Hepatocyte (in vitro differentiated cells): ENCODE results near the gene ERVMER34-1. TPM values are rescaled to one million over a fixed set of nuclear protein-coding genes. Genes with fewer than 3 reads are reported as not detected.

Source experiments
- DNase-seq: peaks from one replicate; pipeline ENCODE4 v3.0.0-alpha.2; 2016; ENCODE audit warnings: low spot score
- H2AFZ ChIP-seq: fragments of 200-600 bp; sonication (generic); 2 replicates; pipeline ENCODE4 v1.6.0; 2016; ENCODE audit warnings: antibody characterized with exemption, mild to moderate bottlenecking
- H3K27ac ChIP-seq: fragments of 200-600 bp; sonication (generic); 2 replicates; pipeline ENCODE4 v1.5.1; 2016; ENCODE audit warnings: mild to moderate bottlenecking
- H3K27me3 ChIP-seq: fragments of 200-600 bp; sonication (generic); 2 replicates; pipeline ENCODE4 v1.6.1; 2016
- H3K36me3 ChIP-seq: fragments of 200-600 bp; sonication (generic); replicated peaks from 2 replicates; pipeline ENCODE4 v1.5.1; 2016; ENCODE audit warnings: low read depth; ENCODE audit not compliant: insufficient read depth
- H3K4me1 ChIP-seq: fragments of 200-600 bp; sonication (generic); 2 replicates; pipeline ENCODE4 v1.5.1; 2016; ENCODE audit warnings: mild to moderate bottlenecking, moderate library complexity; ENCODE audit not compliant: insufficient read depth
- H3K4me2 ChIP-seq: fragments of 200-600 bp; sonication (generic); 2 replicates; pipeline ENCODE4 v1.6.0; 2016
- H3K4me3 ChIP-seq: fragments of 200-600 bp; sonication (generic); 2 replicates; pipeline ENCODE4 v1.5.1; 2016; ENCODE audit warnings: mild to moderate bottlenecking
- H3K79me2 ChIP-seq: fragments of 200-600 bp; sonication (generic); 2 replicates; pipeline ENCODE4 v1.6.0; 2017; ENCODE audit warnings: mild to moderate bottlenecking
- H3K9me2 ChIP-seq: fragments of 200-600 bp; sonication (generic); replicated peaks from 2 replicates; pipeline ENCODE4 v1.6.0; 2017; ENCODE audit warnings: mild to moderate bottlenecking; ENCODE audit not compliant: insufficient read depth
- H3K9me3 ChIP-seq: fragments of 200-600 bp; sonication (generic); 2 replicates; pipeline ENCODE4 v1.5.1; 2016; ENCODE audit warnings: low read depth, mild to moderate bottlenecking
- H4K20me1 ChIP-seq: fragments of 200-600 bp; sonication (generic); 2 replicates; pipeline ENCODE4 v1.6.0; 2016; ENCODE audit warnings: mild to moderate bottlenecking; ENCODE audit not compliant: insufficient read depth, poor library complexity, severe bottlenecking
- EZH2 ChIP-seq: fragments of 200-600 bp; sonication (generic); IDR thresholded peaks from 2 replicates; pipeline ENCODE4 v1.6.1; 2016; ENCODE audit warnings: antibody characterized with exemption, mild to moderate bottlenecking, borderline replicate concordance
- EZH2phosphoT487 ChIP-seq: fragments of 200-600 bp; sonication (generic); IDR thresholded peaks from one replicate; pipeline ENCODE4 v1.6.1; 2018; ENCODE audit warnings: antibody characterized with exemption, mild to moderate bottlenecking, low read depth, moderate library complexity; ENCODE audit not compliant: unreplicated experiment, severe bottlenecking
- WGBS: methylation state at CpG from one replicate; pipeline ENCODE4 v1.1.6; 2016; ENCODE audit warnings: low lambda C conversion rate; ENCODE audit errors: missing lambda C conversion rate; 5-methylcytosine and 5-hydroxymethylcytosine counted together
- polyA plus RNA-seq: library from polyadenylated mRNA; unstranded; fragments of >200 nt; fragmentation: Nextera tagmentation; extraction: Ambion mirVana; gene quantifications from 2 replicates; pipeline ENCODE4 v1.2.1, GENCODE V29; 2016
- total RNA-seq: library from RNA; depleted of rRNA; stranded (reverse); fragments of >200 nt; gene quantifications from 2 replicates; pipeline ENCODE4 v1.2.3, GENCODE V29; 2014
- TF ChIP-seq, protein P1 (sequence below): fragments of 200-600 bp; sonication (generic); IDR thresholded peaks from 2 replicates; pipeline ENCODE4 v1.5.1; 2016; ENCODE audit warnings: antibody characterized with exemption, mild to moderate bottlenecking; ENCODE audit not compliant: poor library complexity

The ERVMER34-1 gene, protein sequence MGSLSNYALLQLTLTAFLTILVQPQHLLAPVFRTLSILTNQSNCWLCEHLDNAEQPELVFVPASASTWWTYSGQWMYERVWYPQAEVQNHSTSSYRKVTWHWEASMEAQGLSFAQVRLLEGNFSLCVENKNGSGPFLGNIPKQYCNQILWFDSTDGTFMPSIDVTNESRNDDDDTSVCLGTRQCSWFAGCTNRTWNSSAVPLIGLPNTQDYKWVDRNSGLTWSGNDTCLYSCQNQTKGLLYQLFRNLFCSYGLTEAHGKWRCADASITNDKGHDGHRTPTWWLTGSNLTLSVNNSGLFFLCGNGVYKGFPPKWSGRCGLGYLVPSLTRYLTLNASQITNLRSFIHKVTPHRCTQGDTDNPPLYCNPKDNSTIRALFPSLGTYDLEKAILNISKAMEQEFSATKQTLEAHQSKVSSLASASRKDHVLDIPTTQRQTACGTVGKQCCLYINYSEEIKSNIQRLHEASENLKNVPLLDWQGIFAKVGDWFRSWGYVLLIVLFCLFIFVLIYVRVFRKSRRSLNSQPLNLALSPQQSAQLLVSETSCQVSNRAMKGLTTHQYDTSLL
- total RNA-seq (4.6 and 8.0 TPM in 2 replicates), polyA plus RNA-seq (1.3 and 3.3 TPM in 2 replicates)

DNA sequence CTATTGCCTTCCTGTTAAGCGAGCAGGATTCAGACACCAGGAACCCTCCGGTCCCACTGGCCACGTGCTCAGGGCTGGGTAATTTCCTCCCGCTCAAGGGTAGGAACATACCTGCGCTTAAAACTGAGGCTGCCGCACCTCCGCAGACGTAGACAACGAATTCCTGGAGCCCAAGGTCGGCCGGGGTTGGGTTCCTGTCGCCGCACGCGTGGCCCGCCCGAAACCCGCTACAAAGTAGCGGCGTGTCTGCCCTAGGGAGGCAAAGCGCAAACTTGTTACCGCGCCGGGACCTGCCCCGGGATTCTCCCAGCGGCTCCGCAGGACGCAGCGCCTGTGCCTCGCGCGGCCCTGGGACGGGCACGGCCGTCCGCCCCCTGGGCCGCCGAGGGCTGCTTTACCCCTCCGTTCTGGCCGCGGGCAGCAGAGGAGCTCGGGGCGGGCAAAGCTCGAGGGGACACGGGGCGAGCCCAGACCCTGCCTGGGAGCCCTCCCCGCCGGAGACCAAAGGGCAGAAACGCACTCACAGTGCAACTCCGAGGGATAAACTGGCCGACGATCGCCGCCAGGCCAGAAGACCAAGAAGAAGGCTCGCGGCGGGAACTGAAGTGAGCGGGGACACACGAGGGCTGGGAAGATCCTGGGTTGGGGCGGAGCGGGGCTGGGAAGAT lies at the start of gene ERVMER34-1:
ERVMER34-1 (minus strand) TSS at position 607 of the 668 bp plus-strand sequence. CDS start 5,905 bp downstream, outside the sequence.
- WGBS: 16% methylated on average over 29 of the region's 61 CpGs
- Histone ChIP-seq H4K20me1 (no peaks in the 10 kb centered on the region), H3K27ac (peak within 1 kb of the TSS; percentile 58), H3K27me3 (no peaks in the 10 kb centered on the region), H3K4me3 (peak within 1 kb of the TSS; percentile 50), H3K4me1 (no peaks in the 10 kb centered on the region), H3K36me3 (no peaks in the 10 kb centered on the region), H3K9me2 (no peaks in the 10 kb centered on the region), H3K79me2 (no peaks in the 10 kb centered on the region), H2AFZ (peak within 1 kb of the TSS; percentile 93), H3K4me2 (peak within 1 kb of the TSS; percentile 97), H3K9me3 (no peaks in the 10 kb centered on the region)
- TF ChIP-seq, protein P1, sequence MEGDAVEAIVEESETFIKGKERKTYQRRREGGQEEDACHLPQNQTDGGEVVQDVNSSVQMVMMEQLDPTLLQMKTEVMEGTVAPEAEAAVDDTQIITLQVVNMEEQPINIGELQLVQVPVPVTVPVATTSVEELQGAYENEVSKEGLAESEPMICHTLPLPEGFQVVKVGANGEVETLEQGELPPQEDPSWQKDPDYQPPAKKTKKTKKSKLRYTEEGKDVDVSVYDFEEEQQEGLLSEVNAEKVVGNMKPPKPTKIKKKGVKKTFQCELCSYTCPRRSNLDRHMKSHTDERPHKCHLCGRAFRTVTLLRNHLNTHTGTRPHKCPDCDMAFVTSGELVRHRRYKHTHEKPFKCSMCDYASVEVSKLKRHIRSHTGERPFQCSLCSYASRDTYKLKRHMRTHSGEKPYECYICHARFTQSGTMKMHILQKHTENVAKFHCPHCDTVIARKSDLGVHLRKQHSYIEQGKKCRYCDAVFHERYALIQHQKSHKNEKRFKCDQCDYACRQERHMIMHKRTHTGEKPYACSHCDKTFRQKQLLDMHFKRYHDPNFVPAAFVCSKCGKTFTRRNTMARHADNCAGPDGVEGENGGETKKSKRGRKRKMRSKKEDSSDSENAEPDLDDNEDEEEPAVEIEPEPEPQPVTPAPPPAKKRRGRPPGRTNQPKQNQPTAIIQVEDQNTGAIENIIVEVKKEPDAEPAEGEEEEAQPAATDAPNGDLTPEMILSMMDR: no peak
- TF ChIP-seq EZH2: no peak
- no peak for TF ChIP-seq EZH2phosphoT487
- DNase-seq: peak; percentile 56

DNA sequence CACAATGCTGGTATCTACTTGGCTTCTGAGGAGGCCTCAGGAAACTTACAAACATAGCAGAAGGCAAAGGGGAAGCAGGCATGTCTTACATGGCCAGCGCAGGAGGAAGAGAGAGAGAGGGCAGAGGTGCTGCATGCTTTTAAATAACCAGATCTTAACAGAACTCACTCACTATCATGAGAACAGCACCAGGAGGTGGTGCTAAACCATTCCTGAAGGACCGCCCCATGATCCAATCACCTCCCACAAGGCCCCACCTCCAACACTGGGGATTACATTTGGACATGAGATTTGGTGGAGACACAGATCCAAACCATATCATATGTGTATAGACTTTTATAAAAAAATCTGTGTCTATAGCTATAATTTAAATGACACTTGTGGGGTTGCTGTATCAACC lies 48.6 kb upstream of the ERVMER34-1 start:
- H4K20me1 ChIP-seq: no peaks in the 10 kb centered on the region
- 97% methylated on average over 2 of the region's 2 CpGs for WGBS
- no peak overlapping the region for H2AFZ ChIP-seq
- no peaks in the 10 kb centered on the region for H3K36me3 ChIP-seq
- TF ChIP-seq, protein P1: no peak
- TF ChIP-seq EZH2 (no peak), EZH2phosphoT487 (no peak)
- no peaks in the 10 kb centered on the region for H3K9me3 ChIP-seq
- H3K79me2 ChIP-seq: no peaks in the 10 kb centered on the region
- no peak overlapping the region for H3K4me2 ChIP-seq
- H3K4me1 ChIP-seq: no peaks in the 10 kb centered on the region
- H3K27ac ChIP-seq: no peak overlapping the region
- DNase-seq: no peak
- no peaks in the 10 kb centered on the region for H3K9me2 ChIP-seq
- no peaks in the 10 kb centered on the region for H3K27me3 ChIP-seq
- H3K4me3 ChIP-seq: no peak overlapping the region

DNA sequence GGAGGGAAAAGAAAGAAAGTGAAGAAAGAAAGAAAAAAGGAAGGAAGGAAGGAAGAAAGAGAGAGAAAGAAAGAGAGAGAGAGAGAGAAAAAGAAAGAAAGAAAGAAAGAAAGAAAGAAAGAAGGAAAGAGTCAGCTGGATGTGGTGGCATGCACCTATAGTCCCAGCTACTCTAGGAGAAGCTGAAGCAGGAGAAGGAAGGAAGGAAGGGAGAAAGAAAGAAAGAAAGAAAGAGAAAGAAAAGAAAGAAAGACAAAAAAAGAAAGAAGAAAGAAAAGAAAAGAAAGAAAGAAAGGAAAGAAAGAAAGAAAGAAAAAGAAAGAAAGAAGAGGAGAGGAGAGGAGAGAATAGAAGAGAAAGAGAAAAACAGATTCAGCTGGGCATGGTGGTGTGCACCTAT lies 44.3 kb upstream of the ERVMER34-1 start:
- H3K4me1 ChIP-seq: no peaks in the 10 kb centered on the region
- H4K20me1 ChIP-seq: no peaks in the 10 kb centered on the region
- H3K9me2 ChIP-seq: no peaks in the 10 kb centered on the region
- no peak for DNase-seq
- no peak overlapping the region for H3K27ac ChIP-seq
- H3K79me2 ChIP-seq: no peaks in the 10 kb centered on the region
- TF ChIP-seq EZH2phosphoT487 (no peak), EZH2 (no peak)
- TF ChIP-seq, protein P1: no peak
- H2AFZ ChIP-seq: no peak overlapping the region
- no peaks in the 10 kb centered on the region for H3K27me3 ChIP-seq
- no peaks in the 10 kb centered on the region for H3K9me3 ChIP-seq
- no peak overlapping the region for H3K4me2 ChIP-seq
- H3K4me3 ChIP-seq: no peak overlapping the region
- no peaks in the 10 kb centered on the region for H3K36me3 ChIP-seq
